GM19099 (cell line): ENCODE data around the gene RGS9.

Experiments used
- POLR2A ChIP-seq: IDR thresholded peaks from 3 replicates; pipeline ENCODE4 v1.6.1; 2011; ENCODE audit warnings: low read depth; ENCODE audit not compliant: insufficient read length; ENCODE audit errors: extremely low read depth

The RGS9 gene

DNA sequence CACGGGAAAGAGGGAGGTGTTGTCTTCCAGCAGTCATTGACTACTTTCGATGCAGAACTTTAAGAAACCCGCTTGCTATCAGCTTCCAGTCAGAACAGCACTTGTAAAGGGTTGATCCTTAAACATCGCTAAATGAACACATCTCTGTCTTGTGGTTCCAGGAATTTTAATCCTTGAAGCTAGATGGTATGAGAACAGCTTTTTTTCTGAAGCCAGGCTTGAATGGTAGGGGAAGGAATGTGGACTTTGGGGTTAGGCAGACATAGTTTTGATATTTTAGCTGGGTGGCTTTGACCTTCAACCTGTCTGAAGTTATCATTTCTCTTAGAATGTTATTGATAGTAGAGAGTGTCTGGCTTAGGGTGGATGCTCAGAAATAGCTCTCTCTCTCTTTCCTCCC is 81.1 kb downstream of the RGS9 start:
- no peak for TF ChIP-seq POLR2A

DNA sequence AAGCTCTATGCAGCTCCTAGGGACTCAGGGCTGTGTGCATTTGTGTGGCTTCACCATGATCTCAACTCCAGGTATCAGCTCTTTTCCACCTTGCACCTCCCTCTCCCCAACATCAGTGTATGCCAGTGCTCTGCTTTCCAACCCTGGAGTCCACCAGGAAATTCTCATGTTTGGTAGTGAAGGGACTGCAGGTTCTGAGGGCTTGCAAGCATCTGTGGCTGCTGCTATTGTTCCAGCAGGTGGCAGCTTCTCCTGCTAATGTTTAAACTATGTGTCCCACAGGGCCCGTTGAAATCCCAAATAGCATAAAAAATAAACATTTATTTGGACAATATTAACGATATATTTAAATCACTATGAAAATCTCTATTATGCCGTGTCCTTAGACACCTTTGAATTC is 82.0 kb downstream of the RGS9 start:
- no peak for TF ChIP-seq POLR2A

DNA sequence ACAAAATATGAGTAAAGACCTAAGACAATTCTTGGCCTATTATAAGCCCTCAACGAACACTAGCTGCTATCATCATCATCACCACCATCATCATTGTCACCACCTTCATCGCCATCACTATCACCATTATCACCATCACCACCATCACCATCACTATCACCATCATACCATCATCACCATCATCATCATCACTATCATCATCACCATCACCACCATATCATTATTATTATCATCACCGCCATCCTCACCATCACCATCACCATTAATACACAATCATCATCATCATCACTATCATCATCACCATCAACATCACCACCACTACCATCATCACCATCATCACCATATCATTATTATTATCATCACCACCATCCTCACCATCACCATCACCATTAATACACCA is 82.5 kb downstream of the RGS9 start:
- no peak for TF ChIP-seq POLR2A

DNA sequence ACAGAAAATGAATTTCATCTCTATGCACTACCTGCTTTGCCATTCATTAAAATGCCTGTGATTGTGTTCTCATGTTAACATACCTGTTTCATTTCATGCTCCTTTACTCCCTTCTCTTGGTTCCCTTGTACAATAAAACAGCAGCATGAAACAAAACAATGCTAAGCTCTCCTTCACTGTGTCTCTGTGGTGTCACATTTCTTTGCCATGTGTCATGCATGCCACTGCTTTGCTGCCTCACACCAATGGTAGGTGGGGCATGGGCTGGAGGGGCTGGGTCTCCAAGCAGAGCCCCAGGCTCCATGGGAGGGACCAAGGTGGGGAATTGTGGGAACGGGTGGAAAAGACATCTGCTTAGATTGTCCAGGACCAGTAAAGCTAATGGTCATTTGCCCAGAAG is 83.6 kb downstream of the RGS9 start:
- TF ChIP-seq POLR2A: no peak

DNA sequence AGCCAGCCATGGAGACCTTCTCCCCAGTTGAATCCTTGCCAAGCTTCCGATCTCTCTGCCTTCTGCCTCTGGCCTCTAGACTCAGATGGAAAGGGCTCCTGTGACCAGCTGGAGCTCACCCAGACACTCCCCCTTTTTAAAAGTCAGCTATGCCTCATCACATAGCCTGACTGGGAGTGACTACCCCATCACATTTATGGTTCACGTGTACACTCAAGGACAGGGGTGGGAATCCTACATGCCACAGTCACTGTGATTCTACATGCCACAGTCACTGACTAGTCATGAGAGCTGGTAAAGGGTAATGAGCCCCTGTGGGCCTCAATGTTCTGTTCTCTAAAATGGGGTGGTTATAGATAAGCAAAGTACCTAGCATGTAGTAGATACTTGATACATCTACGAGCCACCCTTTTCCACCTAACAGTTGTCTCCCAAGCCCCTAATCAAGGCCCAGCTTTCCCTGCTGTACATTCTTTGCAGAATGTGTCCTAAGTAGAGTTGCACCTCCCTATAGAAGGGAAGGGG is 85.1 kb downstream of the RGS9 start:
- TF ChIP-seq POLR2A: no peak

DNA sequence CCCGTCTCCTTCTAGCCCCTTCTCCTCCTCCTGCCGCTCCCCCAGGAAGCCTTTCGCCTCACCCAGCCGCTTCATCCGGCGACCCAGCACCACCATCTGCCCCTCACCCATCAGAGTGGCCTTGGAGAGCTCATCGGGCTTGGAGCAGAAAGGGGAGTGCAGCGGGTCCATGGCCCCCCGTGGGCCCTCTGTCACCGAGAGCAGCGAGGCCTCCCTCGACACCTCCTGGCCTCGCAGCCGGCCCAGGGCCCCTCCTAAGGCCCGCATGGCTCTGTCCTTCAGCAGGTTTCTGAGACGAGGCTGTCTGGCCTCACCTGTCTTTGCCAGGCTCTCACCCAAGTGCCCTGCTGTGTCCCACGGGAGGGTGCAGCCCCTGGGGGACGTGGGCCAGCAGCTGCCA is 87.9 kb downstream of the RGS9 start:
- no peak for TF ChIP-seq POLR2A

DNA sequence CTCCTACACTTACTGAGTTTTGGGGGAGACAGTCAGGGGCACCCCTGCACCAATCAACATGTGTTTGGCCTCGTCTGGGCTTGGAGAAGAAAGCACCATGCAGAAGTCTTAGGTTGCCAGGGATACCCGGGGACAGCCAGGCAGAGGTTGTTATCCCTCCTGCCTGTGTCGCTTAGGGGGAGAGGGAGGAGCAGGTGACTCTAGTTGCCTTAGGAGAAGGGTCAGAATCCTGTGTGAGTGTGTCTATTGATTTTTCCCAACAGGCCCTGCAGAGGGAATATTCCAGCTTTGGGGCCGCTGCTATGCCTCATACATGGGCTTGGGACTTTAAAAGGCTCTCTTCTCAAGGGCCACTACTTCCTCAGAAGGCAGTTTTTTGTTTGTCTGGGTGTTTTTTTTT is 89.1 kb downstream of the RGS9 start:
- no peak for TF ChIP-seq POLR2A

DNA sequence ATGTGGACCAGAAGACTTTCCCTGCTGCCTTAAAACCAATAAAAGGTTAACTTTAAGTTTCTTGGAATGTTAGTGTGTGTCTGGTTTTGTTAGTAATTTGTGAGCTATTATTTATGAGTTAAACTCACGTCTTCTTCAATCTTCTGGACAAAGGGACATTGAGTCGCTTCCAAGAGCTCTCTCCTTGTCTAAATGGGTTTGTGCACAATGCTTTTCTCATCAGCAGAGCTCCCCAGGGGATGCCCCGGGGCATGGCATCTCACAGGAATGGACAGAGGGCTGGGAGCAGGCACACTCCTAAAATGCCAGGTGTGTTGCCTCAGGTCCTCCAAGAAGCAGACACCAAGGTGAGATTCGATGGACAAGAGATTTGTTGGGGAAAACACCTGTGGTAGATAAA is 90.5 kb downstream of the RGS9 start:
- no peak for TF ChIP-seq POLR2A

DNA sequence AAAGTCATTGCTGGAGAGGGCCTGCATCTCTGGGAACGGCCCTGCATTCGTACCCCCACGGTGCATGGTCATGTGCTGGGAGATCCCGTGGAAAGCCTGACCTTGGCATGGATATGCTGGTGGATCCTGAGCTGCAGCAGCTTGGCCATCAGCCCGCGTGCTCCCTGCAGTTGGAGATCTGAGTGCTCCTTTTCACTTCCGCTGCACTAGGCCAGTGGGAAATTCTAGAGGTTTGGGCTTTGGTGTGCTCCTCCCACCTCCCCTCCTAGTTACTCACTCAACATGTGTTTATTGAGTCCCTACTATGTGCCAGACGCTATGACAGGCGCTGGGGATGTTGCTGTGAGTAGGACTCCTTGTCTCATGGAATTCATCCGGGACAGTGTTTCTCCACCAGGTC is 91.1 kb downstream of the RGS9 start:
- TF ChIP-seq POLR2A: no peak

DNA sequence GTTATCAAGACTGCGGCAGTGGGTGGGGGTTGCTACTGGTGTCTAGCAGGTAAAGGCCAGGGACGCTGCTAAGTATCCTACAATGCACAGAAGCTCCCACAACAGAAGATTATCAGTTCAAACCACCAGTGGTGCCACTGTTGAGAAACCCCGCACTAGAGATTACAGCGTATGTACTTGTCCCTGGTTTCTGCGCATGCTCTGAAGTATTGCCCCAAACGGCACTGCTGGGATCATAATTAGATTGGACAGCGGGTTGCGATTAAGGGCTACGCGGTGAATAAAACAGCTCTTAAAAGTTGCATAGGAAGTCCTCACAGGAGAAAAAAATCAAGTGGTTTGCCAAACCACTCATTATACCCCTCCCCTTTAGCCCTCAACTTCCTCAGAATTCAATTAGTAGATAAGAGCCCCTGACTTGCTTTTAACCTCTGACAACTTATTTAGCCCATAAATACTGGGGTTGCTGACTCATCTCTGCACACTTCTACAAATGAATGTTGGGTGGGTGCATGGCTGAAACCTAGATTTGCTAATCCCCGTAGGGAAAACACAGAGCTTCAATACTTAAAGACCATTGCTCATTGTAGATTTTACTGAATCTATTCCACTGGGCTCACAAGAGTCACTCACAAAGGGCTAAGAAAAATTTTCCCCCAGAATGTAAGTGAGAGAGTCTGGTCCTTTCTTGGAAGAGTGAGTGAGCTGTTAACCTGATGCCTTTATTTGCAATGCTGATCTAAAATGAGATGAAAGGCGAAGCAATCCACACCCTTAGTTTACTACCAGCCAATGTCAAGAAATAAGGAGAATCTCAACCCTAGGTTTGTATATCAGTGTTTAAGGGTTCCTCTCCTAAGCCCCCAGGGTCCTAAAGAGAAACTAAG is 91.8 kb downstream of the RGS9 start:
- TF ChIP-seq POLR2A: no peak

DNA sequence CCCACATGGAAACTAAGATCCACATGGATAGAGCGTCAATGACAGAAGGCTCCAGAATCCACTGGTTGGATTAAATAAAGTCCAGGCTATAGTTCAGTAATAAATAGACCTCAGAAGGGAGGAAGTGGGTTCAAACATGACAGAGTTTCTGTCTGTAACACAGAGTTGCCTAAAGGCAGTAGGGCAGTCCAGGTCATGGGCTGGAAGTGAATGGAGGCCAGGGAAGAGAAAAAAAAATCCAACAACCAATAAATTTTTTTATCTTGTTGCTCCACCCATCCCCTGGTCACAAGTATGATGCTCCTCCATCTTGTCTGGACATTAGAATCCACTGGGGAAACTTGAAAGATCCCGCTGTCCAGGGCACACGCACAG is 92.4 kb downstream of the RGS9 start:
- no peak for TF ChIP-seq POLR2A

DNA sequence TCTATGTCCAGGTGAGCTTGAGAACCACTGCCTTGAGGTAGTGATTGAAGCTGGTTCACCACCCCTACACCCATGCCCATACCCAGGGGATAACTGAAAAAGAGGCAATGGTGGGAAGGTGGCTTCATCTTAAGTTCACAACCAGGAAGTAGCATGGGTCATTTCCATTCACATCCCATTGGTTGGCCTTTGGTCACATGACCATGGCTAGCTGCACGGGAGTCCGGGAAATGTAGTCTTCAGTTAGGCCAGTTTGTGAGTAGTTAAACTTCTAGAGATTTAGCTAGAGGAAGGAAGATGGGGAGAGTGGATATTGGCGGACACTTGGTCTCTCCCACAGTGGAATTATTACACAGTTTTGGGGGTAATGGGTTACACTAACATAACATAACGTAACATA is 92.9 kb downstream of the RGS9 start:
- no peak for TF ChIP-seq POLR2A

DNA sequence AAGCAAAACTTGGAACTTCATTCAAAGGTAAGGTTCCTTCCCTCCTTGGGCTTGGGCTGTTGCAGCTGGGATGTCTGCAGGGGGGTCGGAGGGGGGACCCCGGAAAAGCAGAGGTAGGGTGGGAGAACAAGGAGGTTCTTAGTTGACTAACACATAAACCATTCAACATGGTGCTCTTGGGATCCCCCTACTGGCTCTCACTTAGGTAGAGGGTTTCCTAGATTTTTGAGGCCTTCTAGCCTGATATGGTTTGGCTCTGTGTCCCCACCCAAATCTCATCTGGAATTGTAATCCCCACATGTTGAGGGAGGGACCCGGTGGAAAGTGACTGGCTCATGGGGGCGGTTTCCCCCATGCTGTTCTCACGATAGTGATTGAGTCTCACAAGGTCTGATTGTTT is 93.9 kb downstream of the RGS9 start:
- no peak for TF ChIP-seq POLR2A

DNA sequence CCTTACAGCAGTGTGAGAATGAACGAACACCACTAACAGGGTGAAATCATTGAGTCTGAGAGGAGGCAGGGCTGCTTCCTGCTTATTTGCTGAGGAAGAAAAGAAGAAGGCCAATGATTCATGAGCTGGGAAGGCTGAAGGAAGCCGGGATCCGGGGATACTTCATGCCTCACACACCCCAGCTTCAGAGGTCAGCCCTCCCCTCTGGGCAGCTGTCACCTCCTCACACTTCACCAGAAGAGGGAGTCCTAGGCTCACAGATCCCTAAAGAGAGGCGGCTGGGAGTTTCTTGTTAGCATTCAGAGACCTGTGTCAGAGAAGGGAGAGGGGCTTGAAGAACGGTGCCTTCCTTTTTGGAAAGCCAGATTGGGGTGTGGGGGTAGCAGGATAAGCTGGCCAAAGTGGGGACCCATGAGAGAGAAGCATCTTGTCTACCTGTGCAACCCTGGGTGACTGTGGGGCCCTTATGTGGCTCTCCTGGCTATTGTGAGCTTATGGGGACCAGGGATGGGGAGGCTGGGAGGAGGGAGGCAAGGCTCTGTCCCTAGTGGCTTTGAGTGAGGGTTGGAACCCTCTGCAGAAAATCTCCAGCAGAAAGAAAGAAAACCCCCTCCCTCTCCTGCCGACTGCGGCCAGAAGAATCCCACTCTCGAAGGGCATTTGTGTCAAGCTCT is 94.6 kb downstream of the RGS9 start:
- TF ChIP-seq POLR2A: no peak

DNA sequence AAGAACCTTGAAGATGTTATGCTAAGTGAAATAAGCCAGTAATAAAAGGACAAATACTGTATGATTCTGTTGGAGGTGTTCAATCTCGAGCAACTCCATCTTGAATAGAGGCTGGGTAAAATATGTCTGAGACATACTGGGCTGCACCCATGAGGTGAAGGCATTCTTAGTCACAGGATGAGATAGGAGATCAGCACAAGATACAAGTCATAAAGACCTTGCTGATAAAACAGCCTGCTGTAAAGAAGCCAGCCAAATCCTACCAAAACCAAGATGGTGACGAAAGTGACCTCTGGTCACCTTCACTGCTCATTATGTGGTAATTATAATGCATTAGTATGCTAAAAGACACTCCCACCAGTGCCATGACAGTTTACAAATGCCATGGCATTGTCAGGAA is 98.1 kb downstream of the RGS9 start:
- no peak for TF ChIP-seq POLR2A

DNA sequence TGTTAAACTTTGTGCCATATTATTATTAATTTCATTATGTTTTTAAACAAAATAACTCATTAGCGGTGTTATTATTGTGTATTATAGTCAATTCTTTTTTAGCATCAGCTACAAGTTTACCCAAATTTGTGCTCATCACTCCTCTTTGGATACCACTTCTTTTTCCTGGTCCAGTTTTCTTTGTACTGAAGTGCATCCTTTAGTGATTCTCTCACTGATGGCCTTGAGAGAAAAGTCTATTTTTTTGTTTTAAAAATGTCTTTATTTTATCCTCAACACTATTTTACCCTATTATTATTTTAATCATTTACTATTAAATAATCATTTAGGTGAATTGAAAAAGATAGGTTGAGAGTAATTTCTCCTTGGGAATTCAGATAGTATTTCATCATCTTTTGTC is 99.2 kb downstream of the RGS9 start:
- TF ChIP-seq POLR2A: no peak
